GM12892 (cell line): ENCODE data around the gene GSTM5.

ENCODE experiments used
- POLR2A ChIP-seq: IDR thresholded peaks from 2 replicates; pipeline ENCODE4 v1.6.1; 2011; ENCODE audit warnings: low read depth, low read length, control low read depth
- POLR2AphosphoS5 ChIP-seq: IDR thresholded peaks from 2 replicates; pipeline ENCODE4 v1.6.1; 2011; ENCODE audit warnings: low read depth, low read length, control low read depth
- TAF1 ChIP-seq: IDR thresholded peaks from 2 replicates; pipeline ENCODE4 v1.6.1; 2011; ENCODE audit warnings: low read depth, mild to moderate bottlenecking, control low read depth, low read length, borderline replicate concordance

DNA sequence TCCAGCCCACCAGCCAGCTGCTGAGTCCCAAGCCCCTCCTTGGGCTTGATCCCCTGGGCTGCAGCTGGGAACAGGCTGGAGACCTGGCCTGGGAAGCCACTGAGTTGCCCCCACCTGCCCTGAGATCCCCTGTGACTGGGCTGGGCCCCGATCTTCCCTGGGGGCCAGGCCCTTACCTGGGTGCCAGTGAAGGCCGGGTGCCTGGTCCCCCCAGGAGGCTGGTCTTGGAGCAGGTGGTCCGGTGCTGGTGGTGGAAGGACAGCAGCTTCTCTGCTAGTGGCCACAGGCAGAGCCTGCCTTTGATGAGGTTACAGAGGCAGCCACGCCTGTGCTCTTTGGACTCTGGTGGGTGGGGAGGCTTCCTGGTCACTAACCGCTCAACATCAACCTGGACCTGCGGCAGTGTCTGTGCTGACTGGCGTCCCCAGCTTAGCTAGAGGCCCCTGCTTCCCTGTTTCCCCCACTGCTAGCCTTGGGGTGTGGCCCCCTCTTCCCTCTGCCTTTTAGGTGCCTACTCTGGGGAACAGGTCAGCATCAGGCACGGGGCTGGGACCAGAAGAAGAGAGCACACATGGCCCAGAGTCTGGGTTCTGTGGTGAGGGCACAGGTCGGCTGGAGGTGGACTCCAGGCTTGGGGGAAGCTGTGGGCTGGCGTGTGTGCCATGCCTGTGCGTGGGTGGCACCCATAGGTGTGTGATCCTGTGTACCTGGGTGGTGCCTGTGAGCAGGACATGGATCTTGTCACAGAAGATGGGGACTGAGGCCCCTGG is 51.8 kb downstream of the GSTM5 start, which contains the start of gene EPS8L3:
- TF ChIP-seq POLR2A (no peak), POLR2AphosphoS5 (no peak), TAF1 (no peak)
